ENCODE data around the gene PVR.

The PVR gene

GRCh38 chr19:44636439-44637389 lies 7.0 kb upstream of the PVR start:
- no peak for DNase-seq (ENCODE audit: low read depth)
- TF ChIP-seq CTCF (IDR thresholded peaks at IDR 0.05; ENCODE audit: control insufficient read depth, extremely low read depth, insufficient read depth) = no peak
- no peak overlapping the region for H3K4me3 ChIP-seq (ENCODE audit: low read depth, low read length)

GRCh38 chr19:44637390-44637764 lies 6.3 kb upstream of the PVR start:
- TF ChIP-seq CTCF (IDR thresholded peaks at IDR 0.05; ENCODE audit: control insufficient read depth, extremely low read depth, insufficient read depth) = no peak
- no peak for DNase-seq (ENCODE audit: low read depth)
- H3K4me3 ChIP-seq (ENCODE audit: low read depth, low read length) = no peak overlapping the region

DNA sequence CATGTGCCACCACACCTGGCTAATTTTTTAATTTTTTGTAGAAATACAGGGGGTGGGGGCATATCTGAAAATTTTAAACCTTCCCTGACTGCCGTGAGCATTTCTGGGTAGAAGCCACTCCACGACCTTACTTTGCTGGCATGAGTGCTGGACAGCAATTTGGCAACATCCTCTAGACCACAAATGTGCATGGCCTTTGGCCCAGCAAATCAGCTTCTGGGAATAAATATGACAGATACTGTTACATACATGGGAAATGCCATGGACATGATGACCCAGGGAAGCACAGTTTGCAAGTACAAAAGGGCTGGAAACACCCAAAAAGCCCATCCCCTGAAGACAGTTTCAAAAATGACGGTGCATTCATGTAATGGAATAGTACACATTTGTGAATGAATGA lies 3.2 kb upstream of the PVR start:
- TF ChIP-seq CTCF (IDR thresholded peaks at IDR 0.05; ENCODE audit: control insufficient read depth, extremely low read depth, insufficient read depth) = no peak
- H3K4me3 ChIP-seq (ENCODE audit: low read depth, low read length) = no peak overlapping the region
- DNase-seq (ENCODE audit: low read depth) = no peak

GRCh38 chr19:44641501-44642265 lies 2.0 kb upstream of the PVR start:
- no peak for DNase-seq (ENCODE audit: low read depth)
- TF ChIP-seq CTCF (IDR thresholded peaks at IDR 0.05; ENCODE audit: control insufficient read depth, extremely low read depth, insufficient read depth) = no peak
- no peak overlapping the region for H3K4me3 ChIP-seq (ENCODE audit: low read depth, low read length)

GRCh38 chr19:44642377-44642776 lies 1.3 kb upstream of the PVR start:
- no peak for DNase-seq (ENCODE audit: low read depth)
- no peak overlapping the region for H3K4me3 ChIP-seq (ENCODE audit: low read depth, low read length)
- TF ChIP-seq CTCF (IDR thresholded peaks at IDR 0.05; ENCODE audit: control insufficient read depth, extremely low read depth, insufficient read depth) = no peak

GRCh38 chr19:44644402-44645016 lies 799 bp downstream of the PVR start:
- DNase-seq (ENCODE audit: low read depth) = no peak
- peak overlapping the region; percentile 59 for H3K4me3 ChIP-seq (ENCODE audit: low read depth, low read length)
- TF ChIP-seq CTCF (IDR thresholded peaks at IDR 0.05; ENCODE audit: control insufficient read depth, extremely low read depth, insufficient read depth) = no peak
